Panc1 (cell line): ENCODE results near the gene SCARF2.

Experiments used
- POLR2AphosphoS5 ChIP-seq: IDR thresholded peaks from 2 replicates; pipeline ENCODE4 v1.6.1; 2012; ENCODE audit warnings: mild to moderate bottlenecking, low read depth, low read length, moderate library complexity
- REST ChIP-seq, 2 experiments: IDR thresholded peaks; 2 replicates each; pipeline ENCODE4 v1.6.1; 2011 to 2012; ENCODE audit warnings: low read depth in 2 of 2, control low read depth in 1 of 2, low read length in 1 of 2, mild to moderate bottlenecking in 1 of 2, moderate library complexity in 1 of 2; ENCODE audit not compliant: insufficient read depth in 1 of 2
- SIN3A ChIP-seq: IDR thresholded peaks from 2 replicates; pipeline ENCODE4 v1.6.1; 2012; ENCODE audit warnings: low read depth, mild to moderate bottlenecking, low read length, moderate library complexity, borderline replicate concordance; ENCODE audit not compliant: insufficient read depth
- TCF7L2 ChIP-seq: IDR thresholded peaks from 2 replicates; pipeline ENCODE4 v1.6.1; 2011; ENCODE audit warnings: mild to moderate bottlenecking, low read depth, low read length, inconsistent platforms
- TF ChIP-seq, protein P1 (sequence below): fragments of 450-650 bp; IDR thresholded peaks from 2 replicates; pipeline ENCODE4 v1.5.1; 2017; ENCODE audit warnings: mild to moderate bottlenecking

DNA sequence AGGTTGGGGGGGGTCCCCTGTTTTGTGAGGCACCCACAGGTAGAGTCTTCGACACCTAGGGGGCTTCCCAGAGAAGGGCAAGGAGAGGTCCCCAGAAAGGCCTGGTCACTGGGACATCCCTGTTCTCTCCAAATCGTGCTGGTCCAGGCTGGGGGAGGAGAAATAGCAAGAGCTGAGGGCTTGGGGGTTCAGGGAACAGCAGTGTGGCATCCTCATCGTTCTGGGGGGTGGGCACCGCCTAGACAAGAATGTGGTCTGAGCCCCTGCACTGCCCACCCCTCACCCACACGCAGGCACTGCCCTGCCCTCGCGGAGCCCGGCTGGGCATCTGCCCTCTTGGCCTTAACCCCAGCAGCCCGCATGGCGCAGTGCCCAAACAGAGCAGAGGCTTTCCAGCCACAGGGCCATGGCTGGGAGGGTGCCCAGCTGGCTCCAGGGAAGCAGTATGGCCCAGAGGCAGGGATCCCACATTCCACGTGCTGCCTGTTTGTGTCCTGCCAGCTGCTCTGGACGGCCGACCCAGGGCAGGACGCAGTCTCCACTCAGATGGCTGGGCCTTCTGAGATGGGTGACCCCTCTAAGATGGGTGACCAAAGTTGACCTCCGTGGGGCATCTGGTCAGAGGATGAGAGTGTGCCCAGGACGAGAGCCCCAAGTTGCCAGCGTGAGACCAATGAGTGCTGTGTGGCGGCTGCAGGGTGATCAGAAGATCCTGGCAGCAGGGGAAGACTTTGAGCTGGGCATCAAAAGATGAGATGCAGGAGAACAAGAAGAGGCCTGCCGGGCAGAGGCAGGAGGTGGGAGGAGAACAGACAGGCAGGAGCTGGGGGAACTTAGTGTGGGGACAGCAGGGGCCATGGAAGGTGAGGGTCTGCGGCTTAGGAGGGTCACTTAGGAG, 14.4 kb downstream of the SCARF2 start:
- TF ChIP-seq, protein P1, sequence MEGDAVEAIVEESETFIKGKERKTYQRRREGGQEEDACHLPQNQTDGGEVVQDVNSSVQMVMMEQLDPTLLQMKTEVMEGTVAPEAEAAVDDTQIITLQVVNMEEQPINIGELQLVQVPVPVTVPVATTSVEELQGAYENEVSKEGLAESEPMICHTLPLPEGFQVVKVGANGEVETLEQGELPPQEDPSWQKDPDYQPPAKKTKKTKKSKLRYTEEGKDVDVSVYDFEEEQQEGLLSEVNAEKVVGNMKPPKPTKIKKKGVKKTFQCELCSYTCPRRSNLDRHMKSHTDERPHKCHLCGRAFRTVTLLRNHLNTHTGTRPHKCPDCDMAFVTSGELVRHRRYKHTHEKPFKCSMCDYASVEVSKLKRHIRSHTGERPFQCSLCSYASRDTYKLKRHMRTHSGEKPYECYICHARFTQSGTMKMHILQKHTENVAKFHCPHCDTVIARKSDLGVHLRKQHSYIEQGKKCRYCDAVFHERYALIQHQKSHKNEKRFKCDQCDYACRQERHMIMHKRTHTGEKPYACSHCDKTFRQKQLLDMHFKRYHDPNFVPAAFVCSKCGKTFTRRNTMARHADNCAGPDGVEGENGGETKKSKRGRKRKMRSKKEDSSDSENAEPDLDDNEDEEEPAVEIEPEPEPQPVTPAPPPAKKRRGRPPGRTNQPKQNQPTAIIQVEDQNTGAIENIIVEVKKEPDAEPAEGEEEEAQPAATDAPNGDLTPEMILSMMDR: no peak
- TF ChIP-seq REST (IDR thresholded peaks at IDR 0.05; ENCODE audit: insufficient read depth in 1 of 2, low read depth in 2 of 2, low read length in 1 of 2): no peak
- no peak for TF ChIP-seq SIN3A
- no peak for TF ChIP-seq POLR2AphosphoS5
- TF ChIP-seq TCF7L2: no peak
